DOHH2 (cell line): ENCODE measurements around the gene RALGAPB.
"Not testable (repeated sequence)": the region's sequence is repeated elsewhere in the genome, so short reads cannot be mapped to it uniquely, and the experiment has no call there.

Source experiments
- H3F3A ChIP-seq: fragments of 200-600 bp; sonication (generic), shearing (Covaris generic); 2 replicates; pipeline ENCODE4 v1.6.0; 2016; ENCODE audit warnings: antibody characterized with exemption, mild to moderate bottlenecking; ENCODE audit not compliant: control insufficient read depth, insufficient read depth
- H3K27ac ChIP-seq: fragments of 200-600 bp; sonication (generic); 2 replicates; pipeline ENCODE4 v1.5.1; 2014; ENCODE audit warnings: low read depth, mild to moderate bottlenecking, low read length, moderate library complexity
- H3K27me3 ChIP-seq: fragments of 200-600 bp; sonication (generic); 2 replicates; pipeline ENCODE4 v1.6.1; 2014; ENCODE audit warnings: mild to moderate bottlenecking, low read length, mixed read lengths; ENCODE audit not compliant: control insufficient read depth
- H3K36me3 ChIP-seq: fragments of 200-600 bp; sonication (generic); 2 replicates; pipeline ENCODE4 v1.6.1; 2014; ENCODE audit warnings: mild to moderate bottlenecking, low read length, moderate library complexity, mixed read lengths; ENCODE audit not compliant: control insufficient read depth
- H3K4me1 ChIP-seq: fragments of 200-600 bp; sonication (generic); 2 replicates; pipeline ENCODE4 v1.6.1; 2014; ENCODE audit warnings: mild to moderate bottlenecking, low read length, mixed read lengths; ENCODE audit not compliant: control insufficient read depth
- H3K4me2 ChIP-seq: fragments of 200-600 bp; sonication (generic); 2 replicates; pipeline ENCODE4 v1.6.0; 2014; ENCODE audit warnings: mild to moderate bottlenecking, low read length, moderate library complexity
- H3K4me3 ChIP-seq: fragments of 200-600 bp; sonication (generic); 2 replicates; pipeline ENCODE4 v1.5.1; 2014; ENCODE audit warnings: mild to moderate bottlenecking, low read length, mixed read lengths
- H3K79me2 ChIP-seq: fragments of 200-600 bp; sonication (generic); 2 replicates; pipeline ENCODE4 v1.6.1; 2014; ENCODE audit warnings: mild to moderate bottlenecking, low read length, mixed read lengths; ENCODE audit not compliant: control insufficient read depth
- H3K9me2 ChIP-seq: fragments of 200-600 bp; sonication (generic); replicated peaks from 2 replicates; pipeline ENCODE4 v1.6.1; 2014; ENCODE audit warnings: mild to moderate bottlenecking, low read length, mixed read lengths; ENCODE audit not compliant: control insufficient read depth
- H3K9me3 ChIP-seq: fragments of 200-600 bp; sonication (generic); 2 replicates; pipeline ENCODE4 v1.6.1; 2014; ENCODE audit warnings: antibody characterized with exemption, low read length, mixed read lengths; ENCODE audit not compliant: control insufficient read depth, insufficient read depth
- H4K20me1 ChIP-seq: fragments of 200-600 bp; sonication (generic); 2 replicates; pipeline ENCODE4 v1.6.0; 2014; ENCODE audit warnings: low read depth, mild to moderate bottlenecking, antibody characterized with exemption, low read length, moderate library complexity; ENCODE audit not compliant: control insufficient read depth, insufficient read depth
- EZH2phosphoT487 ChIP-seq: fragments of 200-600 bp; sonication (generic); IDR thresholded peaks from 2 replicates; pipeline ENCODE4 v1.6.1; 2017; ENCODE audit warnings: borderline replicate concordance, mild to moderate bottlenecking, antibody characterized with exemption, low read length, moderate library complexity, mixed read lengths
- TF ChIP-seq, protein P1 (sequence below): fragments of 200-600 bp; sonication (generic); IDR thresholded peaks from one replicate; pipeline ENCODE4 v1.5.1; 2014; ENCODE audit warnings: antibody characterized with exemption, mild to moderate bottlenecking, low read depth, low read length; ENCODE audit not compliant: poor library complexity, severe bottlenecking

The RALGAPB gene

DNA sequence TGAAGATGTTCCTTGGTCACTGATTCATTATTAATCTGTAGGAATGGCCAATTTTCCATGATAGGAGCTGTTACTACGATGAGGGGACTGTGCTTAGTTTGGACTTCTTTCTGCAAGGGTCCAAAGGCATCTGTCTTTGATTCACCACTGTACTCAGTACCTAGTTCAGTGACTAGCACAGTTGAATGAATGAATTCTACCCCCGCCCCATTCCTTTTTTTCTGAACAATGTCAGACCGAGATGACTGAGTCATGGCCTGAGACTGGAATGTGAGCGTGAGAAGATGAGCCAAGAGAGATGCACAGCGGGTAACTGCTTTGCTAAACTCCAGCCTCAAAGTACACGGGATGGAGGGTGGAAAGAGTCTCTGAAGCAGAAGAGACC lies 37.1 kb upstream of the RALGAPB start:
- H3K4me3 ChIP-seq: no peak overlapping the region
- no peak for TF ChIP-seq EZH2phosphoT487
- TF ChIP-seq, protein P1, sequence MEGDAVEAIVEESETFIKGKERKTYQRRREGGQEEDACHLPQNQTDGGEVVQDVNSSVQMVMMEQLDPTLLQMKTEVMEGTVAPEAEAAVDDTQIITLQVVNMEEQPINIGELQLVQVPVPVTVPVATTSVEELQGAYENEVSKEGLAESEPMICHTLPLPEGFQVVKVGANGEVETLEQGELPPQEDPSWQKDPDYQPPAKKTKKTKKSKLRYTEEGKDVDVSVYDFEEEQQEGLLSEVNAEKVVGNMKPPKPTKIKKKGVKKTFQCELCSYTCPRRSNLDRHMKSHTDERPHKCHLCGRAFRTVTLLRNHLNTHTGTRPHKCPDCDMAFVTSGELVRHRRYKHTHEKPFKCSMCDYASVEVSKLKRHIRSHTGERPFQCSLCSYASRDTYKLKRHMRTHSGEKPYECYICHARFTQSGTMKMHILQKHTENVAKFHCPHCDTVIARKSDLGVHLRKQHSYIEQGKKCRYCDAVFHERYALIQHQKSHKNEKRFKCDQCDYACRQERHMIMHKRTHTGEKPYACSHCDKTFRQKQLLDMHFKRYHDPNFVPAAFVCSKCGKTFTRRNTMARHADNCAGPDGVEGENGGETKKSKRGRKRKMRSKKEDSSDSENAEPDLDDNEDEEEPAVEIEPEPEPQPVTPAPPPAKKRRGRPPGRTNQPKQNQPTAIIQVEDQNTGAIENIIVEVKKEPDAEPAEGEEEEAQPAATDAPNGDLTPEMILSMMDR: no peak

GRCh38 chr20:38437796-38438195 lies 34.8 kb upstream of the RALGAPB start:
- H3K27me3 ChIP-seq: peaks cover 7% of the 10 kb centered on the region
- H3K4me2 ChIP-seq: no peak overlapping the region

More for the DNA sequence above, 37.1 kb upstream of the RALGAPB start:
- peaks cover 47% of the 10 kb centered on the region for H3K79me2 ChIP-seq
- no peaks in the 10 kb centered on the region; the same call in 1 of the 2 replicates for H3K27me3 ChIP-seq
- H4K20me1 ChIP-seq: peaks cover 28% of the 10 kb centered on the region
- H3K9me2 ChIP-seq: no peaks in the 10 kb centered on the region
- H3F3A ChIP-seq: no peaks in the 10 kb centered on the region
- no peak overlapping the region for H3K27ac ChIP-seq
- H3K9me3 ChIP-seq: no peaks in the 10 kb centered on the region
- H3K4me2 ChIP-seq: no peak overlapping the region
- H3K36me3 ChIP-seq: peaks cover 45% of the 10 kb centered on the region
- peaks cover 33% of the 10 kb centered on the region for H3K4me1 ChIP-seq

DNA sequence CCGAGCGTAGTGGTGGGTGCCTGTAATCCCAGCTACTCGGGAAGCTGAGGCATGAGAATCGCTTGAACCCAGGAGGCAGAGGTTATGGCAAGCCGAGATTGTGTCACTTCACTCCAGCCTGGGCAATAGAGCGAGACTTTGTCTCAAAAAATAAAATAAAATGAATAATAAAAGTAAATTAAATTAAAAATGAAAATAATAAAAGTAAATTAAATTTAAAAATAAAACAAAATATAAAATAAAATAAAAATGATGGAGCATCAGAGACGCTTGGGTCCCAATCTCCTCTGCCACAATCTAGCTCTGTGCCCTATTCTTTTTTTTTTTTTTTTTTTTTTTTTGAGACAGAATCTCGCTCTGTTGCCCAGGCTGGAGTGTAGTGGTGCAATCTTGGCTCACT lies 31.5 kb upstream of the RALGAPB start:
- not testable (repeated sequence) for H3K9me2 ChIP-seq, H3K27me3 ChIP-seq, H3K4me2 ChIP-seq, H3K27ac ChIP-seq, H3K79me2 ChIP-seq, H3K9me3 ChIP-seq, H4K20me1 ChIP-seq, H3K4me1 ChIP-seq, H3F3A ChIP-seq, H3K4me3 ChIP-seq, H3K36me3 ChIP-seq

More at GRCh38 chr20:38437796-38438195, 34.8 kb upstream of the RALGAPB start:
- Histone ChIP-seq H3K9me3 (no peaks in the 10 kb centered on the region), H3K4me3 (no peak overlapping the region), H3F3A (no peaks in the 10 kb centered on the region), H3K27ac (no peak overlapping the region), H4K20me1 (peaks cover 5% of the 10 kb centered on the region), H3K36me3 (peaks cover 23% of the 10 kb centered on the region), H3K79me2 (peaks cover 24% of the 10 kb centered on the region), H3K4me1 (peaks cover 15% of the 10 kb centered on the region), H3K9me2 (no peaks in the 10 kb centered on the region)
- TF ChIP-seq, protein P1: no peak
- no peak for TF ChIP-seq EZH2phosphoT487

DNA sequence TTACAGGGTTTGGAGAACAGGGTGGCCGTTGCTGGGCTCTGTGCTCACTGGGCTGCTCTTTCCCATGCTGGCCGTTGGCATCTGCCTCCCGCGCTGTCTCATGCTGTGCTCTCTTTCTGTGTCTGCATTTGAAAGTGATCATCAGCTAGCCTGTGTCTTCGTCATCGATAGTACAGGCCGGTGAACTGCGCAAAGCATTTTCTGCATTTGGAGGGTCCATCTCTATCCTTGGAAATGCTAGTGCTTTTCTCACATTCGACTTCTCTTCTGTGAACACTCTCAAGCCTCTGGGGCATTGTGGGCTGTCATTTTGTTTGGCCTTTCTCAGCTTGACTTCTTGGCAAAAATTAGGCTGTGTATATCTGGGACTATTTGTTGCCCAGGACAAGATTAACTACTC lies 30.7 kb upstream of the RALGAPB start:
- TF ChIP-seq EZH2phosphoT487: no peak
- TF ChIP-seq, protein P1: no peak
- H3K4me2 ChIP-seq: no peak overlapping the region
- peaks cover 3% of the 10 kb centered on the region for H3K4me1 ChIP-seq
- peaks cover 4% of the 10 kb centered on the region for H3K79me2 ChIP-seq
- no peaks in the 10 kb centered on the region for H3K9me2 ChIP-seq
- no peaks in the 10 kb centered on the region for H4K20me1 ChIP-seq
- no peak overlapping the region for H3K27ac ChIP-seq
- peaks cover 4% of the 10 kb centered on the region for H3K36me3 ChIP-seq
- H3K4me3 ChIP-seq: no peak overlapping the region
- H3F3A ChIP-seq: no peaks in the 10 kb centered on the region
- H3K27me3 ChIP-seq: peaks cover 7% of the 10 kb centered on the region
- H3K9me3 ChIP-seq: no peaks in the 10 kb centered on the region
